HEK293 (cell line): ENCODE measurements around the gene LRRC8E.

ENCODE experiments used
- CTCF ChIA-PET: fragments of 350-600 bp; formaldehyde crosslinking; extraction: SDS; loops from one replicate; lab custom pipeline; 2021; ENCODE audit warnings: antibody characterized with exemption; lab: Yijun Ruan, JAX
- POLR2A ChIA-PET: fragments of 300-600 bp; formaldehyde crosslinking; extraction: SDS; loops from one replicate; lab custom pipeline; 2020; ENCODE audit warnings: antibody characterized with exemption, inconsistent platforms; lab: Yijun Ruan, JAX
- H3K27ac ChIP-seq: fragments of 200-500 bp; sonication (Bioruptor generic); 2 replicates; pipeline ENCODE4 v1.5.1; 2014; ENCODE audit warnings: low read depth, low read length, control low read depth, inconsistent platforms; ENCODE audit errors: extremely low read depth
- H3K36me3 ChIP-seq, 2 experiments: fragments of 200-500 bp in 1 of 2; sonication (Bioruptor generic) in 1 of 2; 1 replicate in 1 of 2; 2 replicates in 1 of 2; pipeline ENCODE4 v1.5.1; 2014 to 2017; ENCODE audit warnings: inconsistent platforms in 2 of 2, low read length in 2 of 2; ENCODE audit not compliant: control insufficient read depth in 2 of 2, insufficient read depth in 1 of 2
- H3K4me1 ChIP-seq: fragments of 200-500 bp; sonication (Bioruptor generic); 2 replicates; pipeline ENCODE4 v1.5.1; 2014; ENCODE audit warnings: mild to moderate bottlenecking, low read length, inconsistent platforms; ENCODE audit not compliant: control insufficient read depth, insufficient read depth
- H3K4me3 ChIP-seq: 2 replicates; pipeline ENCODE4 v1.5.1; 2011; ENCODE audit warnings: low read depth, mild to moderate bottlenecking, control low read depth, low read length, moderate library complexity
- H3K9me3 ChIP-seq: fragments of 200-500 bp; sonication (Bioruptor generic); 2 replicates; pipeline ENCODE4 v1.5.1; 2014; ENCODE audit warnings: low read depth, low read length, inconsistent platforms; ENCODE audit not compliant: control insufficient read depth, insufficient read depth
- BCL11A ChIP-seq: fragments of 450-650 bp; formaldehyde crosslinking; IDR thresholded peaks from 2 replicates; pipeline ENCODE4 v1.5.1; 2016; ENCODE audit warnings: low read depth, missing biosample characterization, missing genetic modification characterization
- BCL11B ChIP-seq: fragments of 450-650 bp; formaldehyde crosslinking; IDR thresholded peaks from 2 replicates; pipeline ENCODE4 v1.5.1; 2016; ENCODE audit warnings: low read depth, missing biosample characterization, missing genetic modification characterization
- KLF9 ChIP-seq: fragments of 450-650 bp; formaldehyde crosslinking; IDR thresholded peaks from 2 replicates; pipeline ENCODE4 v1.5.1; 2016; ENCODE audit warnings: missing biosample characterization, missing genetic modification characterization, low read depth
- OVOL3 ChIP-seq: fragments of 450-650 bp; formaldehyde crosslinking; IDR thresholded peaks from 2 replicates; pipeline ENCODE4 v1.5.1; 2016; ENCODE audit warnings: missing biosample characterization, missing genetic modification characterization
- PRDM1 ChIP-seq: fragments of 450-650 bp; formaldehyde crosslinking; IDR thresholded peaks from 2 replicates; pipeline ENCODE4; 2016; ENCODE audit warnings: missing biosample characterization, missing genetic modification characterization
- ZBTB7A ChIP-seq: fragments of 450-650 bp; formaldehyde crosslinking; IDR thresholded peaks from 2 replicates; pipeline ENCODE4 v1.5.1; 2016; ENCODE audit warnings: low read depth, missing biosample characterization, missing genetic modification characterization
- ZBTB8A ChIP-seq: fragments of 450-650 bp; formaldehyde crosslinking; IDR thresholded peaks from 2 replicates; pipeline ENCODE4 v1.5.1; 2016; ENCODE audit warnings: missing biosample characterization, missing genetic modification characterization
- ZNF133 ChIP-seq: fragments of 450-650 bp; formaldehyde crosslinking; IDR thresholded peaks from 2 replicates; pipeline ENCODE4 v1.5.1; 2016; ENCODE audit warnings: missing biosample characterization, missing genetic modification characterization
- ZNF138 ChIP-seq: fragments of 450-650 bp; formaldehyde crosslinking; IDR thresholded peaks from 2 replicates; pipeline ENCODE4 v1.5.1; 2016; ENCODE audit warnings: missing biosample characterization, missing genetic modification characterization, borderline replicate concordance
- ZNF146 ChIP-seq: fragments of 450-650 bp; formaldehyde crosslinking; IDR thresholded peaks from 2 replicates; pipeline ENCODE4 v1.5.1; 2016; ENCODE audit warnings: missing biosample characterization, missing genetic modification characterization
- ZNF175 ChIP-seq: fragments of 450-650 bp; formaldehyde crosslinking; IDR thresholded peaks from 2 replicates; pipeline ENCODE4 v1.5.1; 2016; ENCODE audit warnings: missing biosample characterization, missing genetic modification characterization
- ZNF202 ChIP-seq: fragments of 450-650 bp; formaldehyde crosslinking; IDR thresholded peaks from 2 replicates; pipeline ENCODE4 v1.5.1; 2016; ENCODE audit warnings: missing biosample characterization, missing genetic modification characterization, borderline replicate concordance
- ZNF350 ChIP-seq: fragments of 450-650 bp; formaldehyde crosslinking; IDR thresholded peaks from 2 replicates; pipeline ENCODE4 v1.5.0; 2017; ENCODE audit warnings: missing biosample characterization, mild to moderate bottlenecking, missing genetic modification characterization
- ZNF394 ChIP-seq: fragments of 450-650 bp; formaldehyde crosslinking; IDR thresholded peaks from 2 replicates; pipeline ENCODE4 v1.5.1; 2016; ENCODE audit warnings: missing biosample characterization, missing genetic modification characterization, mild to moderate bottlenecking, moderate library complexity, borderline replicate concordance
- ZNF530 ChIP-seq: fragments of 450-650 bp; formaldehyde crosslinking; IDR thresholded peaks from 2 replicates; pipeline ENCODE4 v1.5.1; 2016; ENCODE audit warnings: low read depth, missing biosample characterization, missing genetic modification characterization
- ZNF560 ChIP-seq: fragments of 450-650 bp; formaldehyde crosslinking; IDR thresholded peaks from 2 replicates; pipeline ENCODE4 v1.5.1; 2017; ENCODE audit warnings: missing biosample characterization, missing genetic modification characterization, borderline replicate concordance
- ZNF623 ChIP-seq: fragments of 450-650 bp; formaldehyde crosslinking; IDR thresholded peaks from 2 replicates; pipeline ENCODE4 v1.5.1; 2016; ENCODE audit warnings: missing biosample characterization, missing genetic modification characterization
- ZNF654 ChIP-seq: fragments of 450-650 bp; formaldehyde crosslinking; IDR thresholded peaks from 2 replicates; pipeline ENCODE4 v1.5.1; 2016; ENCODE audit warnings: low read depth, missing biosample characterization, missing genetic modification characterization
- ZNF670 ChIP-seq: fragments of 450-650 bp; formaldehyde crosslinking; IDR thresholded peaks from 2 replicates; pipeline ENCODE4 v1.5.1; 2016; ENCODE audit warnings: missing biosample characterization, missing genetic modification characterization, low read depth
- ZNF76 ChIP-seq: fragments of 450-650 bp; formaldehyde crosslinking; IDR thresholded peaks from 2 replicates; pipeline ENCODE4; 2016; ENCODE audit warnings: low read depth, missing biosample characterization, missing genetic modification characterization, borderline replicate concordance
- ZNF830 ChIP-seq: fragments of 450-650 bp; IDR thresholded peaks from 2 replicates; pipeline ENCODE4 v1.5.0; 2018; ENCODE audit warnings: missing biosample characterization, missing genetic modification characterization, low read depth, mild to moderate bottlenecking, moderate library complexity
- ZSCAN16 ChIP-seq: fragments of 450-650 bp; formaldehyde crosslinking; IDR thresholded peaks from 2 replicates; pipeline ENCODE4 v1.5.1; 2016; ENCODE audit warnings: missing biosample characterization, missing genetic modification characterization
- TF ChIP-seq, protein P1 (sequence below): fragments of 450-650 bp; formaldehyde crosslinking; IDR thresholded peaks from 2 replicates; pipeline ENCODE4 v1.5.1; 2016; ENCODE audit warnings: missing biosample characterization, missing genetic modification characterization, low read depth
- TF ChIP-seq, protein P2 (sequence below): fragments of 450-650 bp; IDR thresholded peaks from 2 replicates; pipeline ENCODE4 v1.5.1; 2018; ENCODE audit warnings: missing biosample characterization, mild to moderate bottlenecking, missing genetic modification characterization

Gene LRRC8E

DNA sequence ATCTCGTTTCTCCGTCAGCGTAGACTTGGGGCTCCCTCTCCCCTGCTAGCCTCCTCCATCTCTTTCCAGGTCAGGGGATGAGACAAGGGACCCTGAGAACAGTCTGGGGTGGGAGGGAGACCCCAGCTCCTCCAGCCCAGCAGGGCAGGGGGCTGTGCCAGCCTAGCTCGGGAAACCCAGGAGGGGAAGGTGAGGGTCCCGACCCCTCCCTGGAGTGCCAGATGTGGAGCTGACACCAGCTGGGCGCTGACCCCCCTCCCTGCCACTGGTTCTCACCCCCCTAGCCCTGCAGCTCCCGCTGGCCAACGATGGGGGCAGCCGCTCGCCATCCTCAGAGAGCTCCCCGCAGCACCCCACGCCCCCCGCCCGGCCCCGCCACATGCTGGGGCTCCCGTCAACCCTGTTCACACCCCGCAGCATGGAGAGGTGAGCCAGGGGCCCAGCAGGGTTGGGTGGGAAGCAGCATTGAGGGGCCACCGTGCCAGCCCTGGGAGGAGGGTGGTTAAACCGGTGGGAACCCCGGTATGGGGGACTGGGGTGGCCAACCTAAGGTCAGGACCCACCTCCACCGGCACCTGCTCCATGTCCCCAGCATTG is 21.3 kb downstream of the LRRC8E start:
- peaks cover 0 to 45% of the 10 kb centered on the region in 2 experiments; a peak in 2 of 3 replicates for H3K36me3 ChIP-seq
- H3K27ac ChIP-seq = no peak overlapping the region
- CTCF ChIA-PET = interaction anchor here (0.6 to 1.0 kb wide), 2 partner anchors 10 to 730 kb away, joined by 3 to 5 read pairs; no protein-coding TSS in a partner anchor
- H3K4me3 ChIP-seq = no peak overlapping the region
- no peaks in the 10 kb centered on the region for H3K9me3 ChIP-seq
- TF ChIP-seq ZNF133 (tag by site-specific recombination) (no peak), ZNF654 (tag by site-specific recombination) (no peak), BCL11A (no peak), PRDM1 (no peak), ZNF138 (tag by site-specific recombination) (no peak), KLF9 (tag by site-specific recombination) (no peak), ZNF350 (tag by site-specific recombination) (no peak), ZNF560 (no peak), ZNF202 (tag by site-specific recombination) (no peak), ZNF530 (tag by site-specific recombination) (no peak), ZNF670 (tag by site-specific recombination) (no peak), ZBTB7A (tag by site-specific recombination) (no peak), ZBTB8A (tag by site-specific recombination) (no peak), ZNF623 (no peak), ZNF175 (no peak), ZNF76 (tag by site-specific recombination) (no peak)
- TF ChIP-seq, protein P1, sequence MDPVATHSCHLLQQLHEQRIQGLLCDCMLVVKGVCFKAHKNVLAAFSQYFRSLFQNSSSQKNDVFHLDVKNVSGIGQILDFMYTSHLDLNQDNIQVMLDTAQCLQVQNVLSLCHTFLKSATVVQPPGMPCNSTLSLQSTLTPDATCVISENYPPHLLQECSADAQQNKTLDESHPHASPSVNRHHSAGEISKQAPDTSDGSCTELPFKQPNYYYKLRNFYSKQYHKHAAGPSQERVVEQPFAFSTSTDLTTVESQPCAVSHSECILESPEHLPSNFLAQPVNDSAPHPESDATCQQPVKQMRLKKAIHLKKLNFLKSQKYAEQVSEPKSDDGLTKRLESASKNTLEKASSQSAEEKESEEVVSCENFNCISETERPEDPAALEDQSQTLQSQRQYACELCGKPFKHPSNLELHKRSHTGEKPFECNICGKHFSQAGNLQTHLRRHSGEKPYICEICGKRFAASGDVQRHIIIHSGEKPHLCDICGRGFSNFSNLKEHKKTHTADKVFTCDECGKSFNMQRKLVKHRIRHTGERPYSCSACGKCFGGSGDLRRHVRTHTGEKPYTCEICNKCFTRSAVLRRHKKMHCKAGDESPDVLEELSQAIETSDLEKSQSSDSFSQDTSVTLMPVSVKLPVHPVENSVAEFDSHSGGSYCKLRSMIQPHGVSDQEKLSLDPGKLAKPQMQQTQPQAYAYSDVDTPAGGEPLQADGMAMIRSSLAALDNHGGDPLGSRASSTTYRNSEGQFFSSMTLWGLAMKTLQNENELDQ (tag by site-specific recombination) = no peak
- peaks cover 4% of the 10 kb centered on the region; the same call in 1 of the 2 replicates for H3K4me1 ChIP-seq
- POLR2A ChIA-PET = interaction anchor here (1.4 to 2.7 kb wide), 2 partner anchors 8 to 11 kb away, joined by 9 to 16 read pairs; partner anchors contain the start of gene SNAPC2

DNA sequence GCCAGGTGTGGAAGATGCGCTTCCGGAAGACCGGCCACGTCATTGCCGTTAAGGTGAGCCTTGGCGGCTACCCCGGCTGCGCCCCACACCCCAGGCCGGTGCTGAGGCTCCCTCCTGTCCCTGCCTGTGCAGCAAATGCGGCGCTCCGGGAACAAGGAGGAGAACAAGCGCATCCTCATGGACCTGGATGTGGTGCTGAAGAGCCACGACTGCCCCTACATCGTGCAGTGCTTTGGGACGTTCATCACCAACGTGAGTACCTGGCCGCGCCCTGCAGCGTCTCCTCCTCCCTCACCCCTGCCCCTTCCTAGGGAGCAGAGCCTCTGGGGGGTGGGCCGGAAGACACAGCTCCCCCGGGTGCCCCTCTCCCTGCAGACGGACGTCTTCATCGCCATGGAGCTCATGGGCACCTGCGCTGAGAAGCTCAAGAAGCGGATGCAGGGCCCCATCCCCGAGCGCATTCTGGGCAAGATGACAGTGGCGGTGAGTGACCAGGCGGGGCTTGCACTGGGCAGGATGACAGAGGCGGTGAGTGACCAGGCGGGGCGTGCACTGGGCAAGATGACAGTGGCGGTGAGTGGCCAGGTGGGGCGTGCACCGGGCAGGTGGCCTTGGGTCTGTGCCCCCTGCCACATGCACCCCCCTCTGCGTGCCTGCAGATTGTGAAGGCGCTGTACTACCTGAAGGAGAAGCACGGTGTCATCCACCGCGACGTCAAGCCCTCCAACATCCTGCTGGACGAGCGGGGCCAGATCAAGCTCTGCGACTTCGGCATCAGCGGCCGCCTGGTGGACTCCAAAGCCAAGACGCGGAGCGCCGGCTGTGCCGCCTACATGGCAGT is 22.2 kb downstream of the LRRC8E start:
- H3K27ac ChIP-seq = no peak overlapping the region
- no peak overlapping the region for H3K4me3 ChIP-seq
- CTCF ChIA-PET = interaction anchor here (1.0 kb wide), 1 partner anchor 10 kb away, joined by 5 read pairs; no protein-coding TSS in a partner anchor
- H3K36me3 ChIP-seq = peaks cover 0 to 45% of the 10 kb centered on the region in 2 experiments; a peak in 2 of 3 replicates
- H3K9me3 ChIP-seq = no peaks in the 10 kb centered on the region
- H3K4me1 ChIP-seq = no peaks in the 10 kb centered on the region; the same call in 1 of the 2 replicates
- POLR2A ChIA-PET = interaction anchor here (0.7 to 2.2 kb wide), 3 partner anchors 10 to 42 kb away, joined by 3 to 15 read pairs (median 3); partner anchors contain the start of genes SNAPC2 and TIMM44
- no peak for TF ChIP-seq OVOL3 (tag by site-specific recombination)
- no peak for TF ChIP-seq ZNF146 (tag by site-specific recombination)
- no peak for TF ChIP-seq ZSCAN16 (tag by site-specific recombination)
- no peak for TF ChIP-seq ZNF830 (tag by site-specific recombination)
- TF ChIP-seq ZNF394 (tag by site-specific recombination) = no peak
- no peak for TF ChIP-seq BCL11B (tag by site-specific recombination)
- TF ChIP-seq, protein P2, sequence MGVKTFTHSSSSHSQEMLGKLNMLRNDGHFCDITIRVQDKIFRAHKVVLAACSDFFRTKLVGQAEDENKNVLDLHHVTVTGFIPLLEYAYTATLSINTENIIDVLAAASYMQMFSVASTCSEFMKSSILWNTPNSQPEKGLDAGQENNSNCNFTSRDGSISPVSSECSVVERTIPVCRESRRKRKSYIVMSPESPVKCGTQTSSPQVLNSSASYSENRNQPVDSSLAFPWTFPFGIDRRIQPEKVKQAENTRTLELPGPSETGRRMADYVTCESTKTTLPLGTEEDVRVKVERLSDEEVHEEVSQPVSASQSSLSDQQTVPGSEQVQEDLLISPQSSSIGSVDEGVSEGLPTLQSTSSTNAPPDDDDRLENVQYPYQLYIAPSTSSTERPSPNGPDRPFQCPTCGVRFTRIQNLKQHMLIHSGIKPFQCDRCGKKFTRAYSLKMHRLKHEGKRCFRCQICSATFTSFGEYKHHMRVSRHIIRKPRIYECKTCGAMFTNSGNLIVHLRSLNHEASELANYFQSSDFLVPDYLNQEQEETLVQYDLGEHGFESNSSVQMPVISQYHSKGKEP (tag by site-specific recombination) = no peak
